GM21529 (cell line): ENCODE measurements around the gene LRRFIP2.

Experiments used
- ATAC-seq: cut with Tn5 transposase; IDR thresholded peaks from one replicate; pipeline ENCODE4 v1.9.1; 2021; ENCODE audit not compliant: unreplicated experiment

The LRRFIP2 gene

DNA sequence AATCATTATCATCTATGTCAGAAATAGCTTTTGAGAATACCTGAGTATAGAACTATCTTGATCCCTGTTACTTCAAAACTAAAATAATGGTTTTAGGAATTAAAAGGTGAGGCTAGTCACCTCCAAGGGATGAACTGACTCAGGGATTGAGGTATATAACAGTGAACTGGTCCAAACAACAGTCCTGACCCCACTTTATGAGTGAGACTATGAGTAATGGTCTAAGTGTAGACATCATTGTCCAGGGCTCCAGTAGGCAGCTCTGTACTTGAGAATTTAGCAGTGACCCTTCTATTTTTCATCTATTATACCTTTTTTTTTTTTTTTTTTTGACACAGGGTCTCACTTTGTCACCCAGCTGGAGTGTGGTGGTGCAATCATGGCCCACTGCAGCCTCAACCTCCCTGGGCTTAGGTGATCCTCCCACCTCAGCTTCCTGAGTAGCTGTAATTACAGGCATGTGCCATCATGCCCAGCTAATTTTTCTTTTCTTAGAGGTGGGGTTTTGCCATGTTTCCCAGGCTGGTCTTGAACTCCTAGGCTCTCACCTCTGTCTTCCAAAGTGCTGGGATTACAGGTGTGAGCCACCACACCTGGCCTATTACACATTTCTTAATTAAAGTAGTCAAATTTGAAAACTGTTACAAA lies 144.7 kb downstream of the LRRFIP2 start:
- no peak for ATAC-seq

GRCh38 chr3:37029111-37029510 lies 145.3 kb downstream of the LRRFIP2 start:
- no peak for ATAC-seq

- no peak for ATAC-seq
These were observed 146.1 kb downstream of the LRRFIP2 start for GRCh38 chr3:37028329-37028728.

DNA sequence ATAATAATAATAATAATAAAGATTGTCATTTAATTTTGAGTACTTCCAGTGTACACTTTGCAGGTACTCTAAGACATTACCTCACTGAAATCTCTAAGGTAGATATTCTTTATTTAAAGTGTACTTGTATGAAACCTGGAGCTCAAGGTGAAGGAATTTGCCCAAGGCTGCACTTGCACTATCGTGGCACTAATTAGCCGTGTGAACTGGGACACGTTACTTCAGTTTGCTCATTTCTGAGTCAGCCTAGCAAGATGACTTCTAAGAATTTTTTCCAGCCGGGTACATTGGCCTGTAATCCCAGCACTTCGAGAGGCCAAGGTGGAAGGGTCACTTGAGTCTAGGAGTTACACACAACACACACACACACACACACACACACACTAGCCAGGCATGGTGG lies 147.5 kb downstream of the LRRFIP2 start:
- no peak for ATAC-seq

DNA sequence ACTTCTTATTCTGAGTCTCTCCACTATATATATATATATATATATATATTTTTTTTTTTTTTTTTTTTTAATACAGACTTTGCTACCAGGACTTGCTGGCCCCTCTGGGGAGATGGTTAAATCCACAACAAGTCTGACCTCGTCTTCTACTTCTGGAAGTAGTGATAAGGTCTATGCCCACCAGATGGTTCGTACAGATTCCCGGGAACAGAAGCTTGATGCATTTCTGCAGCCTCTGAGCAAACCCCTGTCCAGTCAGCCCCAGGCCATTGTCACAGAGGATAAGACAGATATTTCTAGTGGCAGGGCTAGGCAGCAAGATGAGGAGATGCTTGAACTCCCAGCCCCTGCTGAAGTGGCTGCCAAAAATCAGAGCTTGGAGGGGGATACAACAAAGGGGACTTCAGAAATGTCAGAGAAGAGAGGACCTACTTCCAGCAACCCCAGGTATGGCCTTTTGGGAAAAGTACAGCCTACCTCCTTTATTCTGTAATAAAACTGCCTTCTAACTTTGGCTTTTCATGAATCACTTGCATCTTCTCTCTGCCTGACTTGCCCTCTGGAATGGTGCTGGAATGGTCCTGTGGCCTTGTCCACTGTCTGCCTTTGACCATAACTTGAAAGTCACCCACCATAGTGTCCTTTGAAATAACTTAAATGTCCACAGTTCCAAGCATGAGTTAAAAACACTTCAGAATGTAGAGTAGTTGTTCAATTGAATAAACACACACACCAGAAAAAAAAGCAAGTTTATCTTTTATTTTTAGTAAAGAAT lies 148.6 kb downstream of the LRRFIP2 start:
- ATAC-seq: no peak

DNA sequence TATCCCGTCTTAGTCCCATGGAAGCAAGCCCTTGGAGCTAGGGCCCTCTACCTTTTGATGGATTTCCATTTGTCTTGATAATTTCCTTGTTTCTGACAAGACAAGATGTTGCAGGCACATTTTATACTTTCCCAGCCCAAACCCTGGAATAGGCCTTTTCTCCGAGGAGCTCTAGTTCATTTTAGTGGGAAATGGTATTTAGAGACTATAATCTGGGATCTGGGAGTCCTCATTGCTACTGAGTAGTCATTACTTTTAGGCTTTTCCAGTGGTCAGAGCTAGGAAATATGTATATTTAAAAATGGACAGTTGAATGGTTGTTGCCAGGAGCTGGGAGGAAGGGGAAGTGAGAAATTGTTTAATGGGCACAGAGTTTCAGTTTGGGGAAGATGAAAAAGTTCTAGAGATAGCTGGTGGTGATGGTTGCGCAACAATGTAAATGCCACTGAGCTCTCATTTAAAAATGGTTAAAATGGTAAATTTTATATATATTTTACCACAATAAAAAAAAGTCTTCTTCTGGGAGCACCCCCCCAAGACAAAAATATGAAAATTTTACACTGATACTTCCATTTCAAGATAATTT lies 149.5 kb downstream of the LRRFIP2 start:
- no peak for ATAC-seq

DNA sequence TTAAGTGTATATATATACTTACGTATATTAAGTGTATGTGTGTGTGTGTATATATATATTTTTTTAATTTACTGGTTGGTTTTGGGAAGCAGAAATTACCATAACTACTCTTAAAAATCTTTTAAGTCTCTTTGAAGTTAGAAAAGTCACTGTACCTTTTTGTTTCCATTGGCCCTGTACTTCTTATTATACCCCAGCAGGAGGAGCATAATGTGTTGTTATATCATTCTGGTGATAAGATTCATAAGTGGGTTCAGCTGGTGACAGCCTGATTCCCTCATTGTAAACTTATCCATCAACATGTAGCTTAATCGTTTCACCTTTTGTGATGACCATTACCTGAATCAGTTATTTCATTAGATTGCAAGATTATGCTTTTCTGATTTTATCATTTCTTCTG lies 150.3 kb downstream of the LRRFIP2 start:
- ATAC-seq: no peak

GRCh38 chr3:37017683-37018082 lies 156.7 kb downstream of the LRRFIP2 start:
- no peak for ATAC-seq

DNA sequence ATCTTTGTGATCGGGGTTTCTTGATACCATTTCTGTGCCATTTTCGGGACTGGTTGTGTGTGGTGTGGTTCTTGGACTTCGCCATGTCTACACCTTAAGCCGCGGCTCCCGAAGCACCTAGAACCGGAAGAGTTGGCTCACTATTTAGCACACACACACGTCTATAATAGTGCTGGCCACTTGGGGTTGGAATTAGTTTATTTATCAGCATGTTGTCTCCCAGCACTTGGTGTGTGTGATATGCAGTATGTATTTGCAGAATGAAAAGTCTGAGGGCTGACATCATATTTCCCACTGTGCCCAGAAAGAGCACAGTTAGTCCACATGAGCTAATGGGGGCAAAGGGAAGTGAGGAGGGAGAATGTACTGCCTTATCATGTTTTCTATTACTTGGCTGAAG lies 157.5 kb downstream of the LRRFIP2 start:
- ATAC-seq: no peak

DNA sequence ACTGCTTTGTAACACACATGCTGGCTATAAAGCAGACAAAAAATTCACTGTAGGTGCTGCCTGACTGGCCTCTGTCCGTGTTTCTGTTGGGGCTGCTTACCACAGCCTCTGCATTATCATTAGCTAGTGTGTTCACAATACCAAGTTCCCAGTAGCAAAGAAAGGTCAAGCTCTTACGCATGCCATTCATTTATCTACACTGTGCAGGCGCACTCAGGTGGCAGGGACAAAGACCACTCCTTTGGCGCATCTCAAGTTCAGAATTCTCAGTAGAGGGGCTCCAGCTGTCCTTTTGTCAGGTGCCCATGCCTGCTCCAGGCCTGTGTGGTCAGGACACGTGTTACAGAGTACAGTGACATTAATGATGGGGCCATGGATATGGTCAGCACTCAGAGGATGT lies 158.7 kb downstream of the LRRFIP2 start:
- ATAC-seq: no peak

GRCh38 chr3:37014620-37015019 lies 159.8 kb downstream of the LRRFIP2 start:
- ATAC-seq: no peak
